ENCODE data around the gene USP17L30. TPM values are rescaled to one million over a fixed set of nuclear protein-coding genes. Genes with fewer than 3 reads are reported as not detected.
"Not testable (repeated sequence)": the region's sequence is repeated elsewhere in the genome, so short reads cannot be mapped to it uniquely, and the experiment has no call there.

The USP17L30 gene
- polyA plus RNA-seq, 4 donors, result not detected

GRCh38 chr4:9350866-9351265, 12.1 kb upstream of the USP17L30 start:
- not testable (repeated sequence) for H3K4me1 ChIP-seq (ENCODE audit: control insufficient read depth in 3 of 3, insufficient read depth in 2 of 3, low read depth in 1 of 3, low read length in 2 of 3); FAIRE-seq; DNase-seq; H3K27me3 ChIP-seq (ENCODE audit: control insufficient read depth in 3 of 3, insufficient read depth in 3 of 3, low read length in 3 of 3); H3K27ac ChIP-seq (ENCODE audit: low read depth in 1 of 3, low read length in 2 of 3); H3K9me3 ChIP-seq (ENCODE audit: control insufficient read depth in 2 of 2, insufficient read depth in 1 of 2, low read depth in 1 of 2, low read length in 1 of 2); H3K36me3 ChIP-seq (ENCODE audit: control insufficient read depth in 3 of 3, insufficient read depth in 2 of 3, low read depth in 1 of 3, low read length in 3 of 3); H3K4me3 ChIP-seq (ENCODE audit: low read depth in 1 of 3, low read length in 3 of 3)
- WGBS, 3 donors, result 93 to 96% (median 96%) methylated on average over 3 to 13 of the region's 18 CpGs

GRCh38 chr4:9353338-9353737, 9.6 kb upstream of the USP17L30 start, which contains the start of gene USP17L29:
Gene USP17L29, plus strand, starts transcription at chr4:9353638. Its CDS starts 0 bp downstream, at chr4:9353638.
- H3K27ac ChIP-seq (ENCODE audit: low read depth in 1 of 3, low read length in 2 of 3); H3K27me3 ChIP-seq (ENCODE audit: control insufficient read depth in 3 of 3, insufficient read depth in 3 of 3, low read length in 3 of 3); DNase-seq; H3K4me3 ChIP-seq (ENCODE audit: low read depth in 1 of 3, low read length in 3 of 3); H3K4me1 ChIP-seq (ENCODE audit: control insufficient read depth in 3 of 3, insufficient read depth in 2 of 3, low read depth in 1 of 3, low read length in 2 of 3); H3K36me3 ChIP-seq (ENCODE audit: control insufficient read depth in 3 of 3, insufficient read depth in 2 of 3, low read depth in 1 of 3, low read length in 3 of 3); FAIRE-seq; H3K9me3 ChIP-seq (ENCODE audit: control insufficient read depth in 2 of 2, insufficient read depth in 1 of 2, low read depth in 1 of 2, low read length in 1 of 2): not testable (repeated sequence)
- no CpG with 5 or more reads among the region's 15 CpGs for WGBS, 3 donors

GRCh38 chr4:9379881-9380280, 17.0 kb downstream of the USP17L30 start:
- H3K4me3 ChIP-seq (ENCODE audit: low read depth in 1 of 3, low read length in 3 of 3); H3K36me3 ChIP-seq (ENCODE audit: control insufficient read depth in 3 of 3, insufficient read depth in 2 of 3, low read depth in 1 of 3, low read length in 3 of 3); H3K4me1 ChIP-seq (ENCODE audit: control insufficient read depth in 3 of 3, insufficient read depth in 2 of 3, low read depth in 1 of 3, low read length in 2 of 3); H3K27ac ChIP-seq (ENCODE audit: low read depth in 1 of 3, low read length in 2 of 3); DNase-seq; FAIRE-seq; H3K9me3 ChIP-seq (ENCODE audit: control insufficient read depth in 2 of 2, insufficient read depth in 1 of 2, low read depth in 1 of 2, low read length in 1 of 2); H3K27me3 ChIP-seq (ENCODE audit: control insufficient read depth in 3 of 3, insufficient read depth in 3 of 3, low read length in 3 of 3): not testable (repeated sequence)
- WGBS, 3 donors, result 37 to 57% (median 50%) methylated on average over 1 of the region's 1 CpG

DNA sequence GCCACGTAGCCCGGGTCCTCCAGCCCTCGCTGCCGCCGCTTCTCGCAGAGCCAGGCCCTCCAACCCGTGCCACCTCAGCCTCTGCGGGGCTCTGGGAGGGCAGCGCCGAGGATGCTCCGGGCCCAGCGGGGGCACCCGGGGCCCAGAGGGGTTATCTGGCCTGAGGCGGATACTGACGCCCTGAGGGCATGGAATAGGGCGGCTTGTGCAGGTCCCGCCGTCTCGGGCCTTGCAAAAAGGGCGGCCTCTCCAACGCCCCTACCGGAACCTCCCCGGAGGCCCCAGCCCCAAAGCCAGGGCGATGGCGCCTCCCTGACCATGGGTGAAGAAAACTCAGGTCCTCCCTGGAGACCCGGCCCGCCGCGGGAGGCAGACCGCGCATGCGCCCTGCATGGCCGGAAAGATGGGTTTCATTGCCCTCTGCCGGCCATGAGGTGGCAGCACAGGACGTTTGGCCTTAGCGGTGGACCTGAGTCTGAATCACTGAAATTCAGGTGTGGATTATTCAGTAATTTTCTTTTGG, 18.1 kb downstream of the USP17L30 start:
- peak; percentile 19 for FAIRE-seq
- not testable (repeated sequence) for H3K9me3 ChIP-seq (ENCODE audit: control insufficient read depth in 2 of 2, insufficient read depth in 1 of 2, low read depth in 1 of 2, low read length in 1 of 2); H3K27me3 ChIP-seq (ENCODE audit: control insufficient read depth in 3 of 3, insufficient read depth in 3 of 3, low read length in 3 of 3); H3K36me3 ChIP-seq (ENCODE audit: control insufficient read depth in 3 of 3, insufficient read depth in 2 of 3, low read depth in 1 of 3, low read length in 3 of 3); H3K4me1 ChIP-seq (ENCODE audit: control insufficient read depth in 3 of 3, insufficient read depth in 2 of 3, low read depth in 1 of 3, low read length in 2 of 3); H3K27ac ChIP-seq (ENCODE audit: low read depth in 1 of 3, low read length in 2 of 3)
- 20 to 35% (median 26%) methylated on average over 19 to 36 of the region's 36 CpGs for WGBS, 3 donors
- H3K4me3 ChIP-seq (ENCODE audit: low read depth in 1 of 3, low read length in 3 of 3), result peak overlapping the region in 2 of 3 donors; percentile 47 to 49
- peak; percentile 12 to 51 for DNase-seq

GRCh38 chr4:9384126-9384525, 21.2 kb downstream of the USP17L30 start:
- Histone ChIP-seq H3K36me3 (ENCODE audit: control insufficient read depth in 3 of 3, insufficient read depth in 2 of 3, low read depth in 1 of 3, low read length in 3 of 3) (no peaks in the 10 kb centered on the region), H3K4me1 (ENCODE audit: control insufficient read depth in 3 of 3, insufficient read depth in 2 of 3, low read depth in 1 of 3, low read length in 2 of 3) (no peaks in the 10 kb centered on the region), H3K9me3 (ENCODE audit: control insufficient read depth in 2 of 2, insufficient read depth in 1 of 2, low read depth in 1 of 2, low read length in 1 of 2) (no peaks in the 10 kb centered on the region), H3K4me3 (ENCODE audit: low read depth in 1 of 3, low read length in 3 of 3) (no peak overlapping the region), H3K27ac (ENCODE audit: low read depth in 1 of 3, low read length in 2 of 3) (no peak overlapping the region), H3K27me3 (ENCODE audit: control insufficient read depth in 3 of 3, insufficient read depth in 3 of 3, low read length in 3 of 3) (no peaks in the 10 kb centered on the region)
- DNase-seq, result peak in 1 of 2 donors; percentile 3
- WGBS, 3 donors, result 26 to 66% (median 43%) methylated on average over 1 of the region's 1 CpG
- no peak for FAIRE-seq

DNA sequence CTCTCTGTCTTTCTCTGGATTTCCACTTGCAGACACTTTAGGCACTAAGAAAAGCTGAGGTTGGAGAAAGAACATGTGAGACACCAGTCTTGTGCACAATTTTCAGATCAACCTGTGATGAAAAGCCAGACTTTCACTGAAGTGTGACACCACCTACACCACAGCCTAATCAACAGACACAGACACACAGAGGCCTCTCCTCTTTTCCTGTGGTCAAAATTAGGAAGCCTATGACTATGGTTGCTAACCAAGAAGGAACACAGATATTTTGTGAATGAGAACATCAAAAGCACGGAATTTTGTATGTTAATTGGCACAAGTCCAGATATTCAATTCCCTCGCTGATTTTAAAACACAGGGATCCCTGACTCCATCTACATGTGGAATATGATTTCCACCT, 26.1 kb downstream of the USP17L30 start:
- H3K27me3 ChIP-seq (ENCODE audit: control insufficient read depth in 3 of 3, insufficient read depth in 3 of 3, low read length in 3 of 3); H3K4me1 ChIP-seq (ENCODE audit: control insufficient read depth in 3 of 3, insufficient read depth in 2 of 3, low read depth in 1 of 3, low read length in 2 of 3); FAIRE-seq; H3K27ac ChIP-seq (ENCODE audit: low read depth in 1 of 3, low read length in 2 of 3); H3K36me3 ChIP-seq (ENCODE audit: control insufficient read depth in 3 of 3, insufficient read depth in 2 of 3, low read depth in 1 of 3, low read length in 3 of 3); H3K4me3 ChIP-seq (ENCODE audit: low read depth in 1 of 3, low read length in 3 of 3); H3K9me3 ChIP-seq (ENCODE audit: control insufficient read depth in 2 of 2, insufficient read depth in 1 of 2, low read depth in 1 of 2, low read length in 1 of 2); DNase-seq: not testable (repeated sequence)
- 42 to 71% (median 49%) methylated on average over 2 of the region's 2 CpGs for WGBS, 3 donors

DNA sequence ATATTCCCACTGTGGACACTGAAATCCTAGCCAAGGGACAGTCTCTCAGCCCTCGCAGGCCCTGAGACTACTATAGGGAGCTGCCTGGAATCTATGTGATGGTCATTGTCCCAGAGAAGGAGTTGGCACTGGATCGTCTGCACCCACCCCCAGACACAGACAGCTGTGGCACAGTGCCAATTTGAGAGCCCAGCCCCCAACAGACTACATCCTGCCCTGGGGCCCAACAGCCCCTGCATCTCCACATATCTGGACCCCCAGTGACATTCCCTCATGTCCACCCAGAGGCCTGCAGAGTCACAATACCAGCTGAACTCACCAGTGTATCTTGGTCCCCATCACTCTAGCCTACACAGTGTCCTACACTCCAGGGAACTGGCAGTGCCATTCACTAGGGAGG, 42.8 kb downstream of the USP17L30 start:
- not testable (repeated sequence) for H3K4me1 ChIP-seq (ENCODE audit: control insufficient read depth in 3 of 3, insufficient read depth in 2 of 3, low read depth in 1 of 3, low read length in 2 of 3); FAIRE-seq; DNase-seq; H3K27me3 ChIP-seq (ENCODE audit: control insufficient read depth in 3 of 3, insufficient read depth in 3 of 3, low read length in 3 of 3); H3K27ac ChIP-seq (ENCODE audit: low read depth in 1 of 3, low read length in 2 of 3); H3K9me3 ChIP-seq (ENCODE audit: control insufficient read depth in 2 of 2, insufficient read depth in 1 of 2, low read depth in 1 of 2, low read length in 1 of 2); H3K4me3 ChIP-seq (ENCODE audit: low read depth in 1 of 3, low read length in 3 of 3); H3K36me3 ChIP-seq (ENCODE audit: control insufficient read depth in 3 of 3, insufficient read depth in 2 of 3, low read depth in 1 of 3, low read length in 3 of 3)
- 75 to 85% (median 78%) methylated on average over 2 of the region's 2 CpGs for WGBS, 3 donors

- 76 to 78% (median 77%) methylated on average over 3 of the region's 3 CpGs for WGBS, 3 donors
- not testable (repeated sequence) for H3K4me3 ChIP-seq (ENCODE audit: low read depth in 1 of 3, low read length in 3 of 3); DNase-seq; FAIRE-seq; H3K27ac ChIP-seq (ENCODE audit: low read depth in 1 of 3, low read length in 2 of 3); H3K4me1 ChIP-seq (ENCODE audit: control insufficient read depth in 3 of 3, insufficient read depth in 2 of 3, low read depth in 1 of 3, low read length in 2 of 3); H3K36me3 ChIP-seq (ENCODE audit: control insufficient read depth in 3 of 3, insufficient read depth in 2 of 3, low read depth in 1 of 3, low read length in 3 of 3); H3K9me3 ChIP-seq (ENCODE audit: control insufficient read depth in 2 of 2, insufficient read depth in 1 of 2, low read depth in 1 of 2, low read length in 1 of 2); H3K27me3 ChIP-seq (ENCODE audit: control insufficient read depth in 3 of 3, insufficient read depth in 3 of 3, low read length in 3 of 3)
Measured at GRCh38 chr4:9406491-9406890, 43.6 kb downstream of the USP17L30 start.

- no peak for DNase-seq
- Histone ChIP-seq H3K9me3 (ENCODE audit: control insufficient read depth in 2 of 2, insufficient read depth in 1 of 2, low read depth in 1 of 2, low read length in 1 of 2) (no peaks in the 10 kb centered on the region), H3K36me3 (ENCODE audit: control insufficient read depth in 3 of 3, insufficient read depth in 2 of 3, low read depth in 1 of 3, low read length in 3 of 3) (no peaks in the 10 kb centered on the region), H3K27me3 (ENCODE audit: control insufficient read depth in 3 of 3, insufficient read depth in 3 of 3, low read length in 3 of 3) (no peaks in the 10 kb centered on the region), H3K4me3 (ENCODE audit: low read depth in 1 of 3, low read length in 3 of 3) (no peak overlapping the region), H3K27ac (ENCODE audit: low read depth in 1 of 3, low read length in 2 of 3) (no peak overlapping the region), H3K4me1 (ENCODE audit: control insufficient read depth in 3 of 3, insufficient read depth in 2 of 3, low read depth in 1 of 3, low read length in 2 of 3) (no peaks in the 10 kb centered on the region)
- 89 to 94% (median 89%) methylated on average over 13 of the region's 13 CpGs for WGBS, 3 donors
- FAIRE-seq, result no peak
Measured at GRCh38 chr4:9409793-9410192, 46.9 kb downstream of the USP17L30 start.

Data from small intestine (tissue), 7 donors.